SK-N-SH (cell line): ENCODE measurements around the gene DNAH6.

ENCODE experiments used
- CTCF ChIP-seq: fragments of 200-600 bp; sonication (generic); IDR thresholded peaks from 2 replicates; pipeline ENCODE4 v1.6.1; 2017; ENCODE audit warnings: antibody characterized with exemption, mild to moderate bottlenecking, moderate library complexity
- EP300 ChIP-seq, 2 experiments: IDR thresholded peaks; 2 replicates each; pipeline versions ENCODE4 v1.4.0 to v1.6.1; 2012; ENCODE audit warnings: borderline replicate concordance in 1 of 2, low read depth in 1 of 2, low read length in 1 of 2
- FOXM1 ChIP-seq: IDR thresholded peaks from 2 replicates; pipeline ENCODE4 v1.4.0; 2012; ENCODE audit warnings: low read depth, mild to moderate bottlenecking
- JUND ChIP-seq: IDR thresholded peaks from 2 replicates; pipeline ENCODE4 v1.4.0; 2012
- MAX ChIP-seq: IDR thresholded peaks from 2 replicates; pipeline ENCODE4 v1.4.0; 2012; ENCODE audit warnings: low read depth
- POLR2AphosphoS5 ChIP-seq: IDR thresholded peaks from 2 replicates; pipeline ENCODE4 v1.6.1; 2012; ENCODE audit warnings: low read depth, low read length

GRCh38 chr2:84708442-84708841 lies 192.1 kb downstream of the DNAH6 start:
- TF ChIP-seq CTCF (no peak), EP300 (IDR thresholded peaks at IDR 0.05; ENCODE audit: borderline replicate concordance in 1 of 2, low read depth in 1 of 2, low read length in 1 of 2) (no peak), POLR2AphosphoS5 (no peak), FOXM1 (no peak), MAX (no peak), JUND (no peak)
